ENCODE results near the gene PDIA2. TPM values are rescaled to one million over a fixed set of nuclear protein-coding genes. Genes with fewer than 3 reads are reported as not detected.

The PDIA2 gene
- total RNA-seq = under 1 TPM in 2 of 6 donors, not detected in 4; 0.52 to 0.64 TPM

DNA sequence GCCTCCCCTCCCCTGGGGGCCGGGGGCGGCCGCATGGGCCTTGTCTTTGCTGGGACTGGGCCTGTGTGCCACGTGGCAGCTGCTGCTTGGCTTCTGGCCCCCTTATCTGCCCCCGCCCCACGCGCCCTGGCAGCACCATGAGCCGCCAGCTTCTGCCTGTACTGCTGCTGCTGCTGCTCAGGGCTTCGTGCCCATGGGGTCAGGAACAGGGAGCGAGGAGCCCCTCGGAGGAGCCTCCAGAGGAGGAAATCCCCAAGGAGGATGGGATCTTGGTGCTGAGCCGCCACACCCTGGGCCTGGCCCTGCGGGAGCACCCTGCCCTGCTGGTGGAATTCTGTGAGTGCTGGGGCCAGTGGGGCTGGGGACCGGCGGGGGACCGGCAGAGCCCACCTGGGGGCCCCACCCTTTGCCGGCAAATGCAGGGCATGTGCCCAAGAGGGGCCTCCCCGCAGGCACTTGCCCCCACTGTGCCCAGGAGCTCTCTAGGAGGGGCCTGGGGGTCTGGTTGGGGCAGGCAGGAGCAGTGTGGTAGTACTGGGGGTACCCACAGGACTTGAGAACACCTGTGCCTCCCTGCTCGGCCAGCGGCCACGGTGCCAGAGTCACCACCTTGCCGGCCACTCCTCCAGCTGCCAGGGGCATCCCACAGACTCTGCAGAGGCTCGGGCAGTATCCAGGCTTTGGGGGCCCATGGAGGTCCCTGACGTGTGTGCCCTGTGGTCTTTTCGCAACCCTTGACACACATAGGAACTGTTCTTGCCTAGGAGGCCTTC lies at the start of gene PDIA2:
Gene PDIA2, plus strand, starts transcription at position 132 of the 773 bp plus-strand sequence. Its CDS starts 6 bp downstream, at position 138.
- Histone ChIP-seq H3K36me3 (peaks cover 0 to 19% (median 12%) of the 10 kb centered on the region in 4 donors), H3K9me3 (no peaks in the 10 kb centered on the region), H3K27ac (no peak within 1 kb of the TSS), H3K4me1 (peaks cover 6 to 24% (median 7%) of the 10 kb centered on the region in 4 donors), H3K4me3 (no peak within 1 kb of the TSS), H3K27me3 (peaks cover 2 to 29% (median 18%) of the 10 kb centered on the region in 4 donors)
- ATAC-seq (ENCODE audit: low FRiP score in 2 of 2) (no peak), DNase-seq (peak in 1 of 2 donors; percentile 84)
- TF ChIP-seq, protein P1, sequence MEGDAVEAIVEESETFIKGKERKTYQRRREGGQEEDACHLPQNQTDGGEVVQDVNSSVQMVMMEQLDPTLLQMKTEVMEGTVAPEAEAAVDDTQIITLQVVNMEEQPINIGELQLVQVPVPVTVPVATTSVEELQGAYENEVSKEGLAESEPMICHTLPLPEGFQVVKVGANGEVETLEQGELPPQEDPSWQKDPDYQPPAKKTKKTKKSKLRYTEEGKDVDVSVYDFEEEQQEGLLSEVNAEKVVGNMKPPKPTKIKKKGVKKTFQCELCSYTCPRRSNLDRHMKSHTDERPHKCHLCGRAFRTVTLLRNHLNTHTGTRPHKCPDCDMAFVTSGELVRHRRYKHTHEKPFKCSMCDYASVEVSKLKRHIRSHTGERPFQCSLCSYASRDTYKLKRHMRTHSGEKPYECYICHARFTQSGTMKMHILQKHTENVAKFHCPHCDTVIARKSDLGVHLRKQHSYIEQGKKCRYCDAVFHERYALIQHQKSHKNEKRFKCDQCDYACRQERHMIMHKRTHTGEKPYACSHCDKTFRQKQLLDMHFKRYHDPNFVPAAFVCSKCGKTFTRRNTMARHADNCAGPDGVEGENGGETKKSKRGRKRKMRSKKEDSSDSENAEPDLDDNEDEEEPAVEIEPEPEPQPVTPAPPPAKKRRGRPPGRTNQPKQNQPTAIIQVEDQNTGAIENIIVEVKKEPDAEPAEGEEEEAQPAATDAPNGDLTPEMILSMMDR (IDR thresholded peaks at IDR 0.05) = no peak
- TF ChIP-seq EP300 (IDR thresholded peaks at IDR 0.05) = no peak
- TF ChIP-seq POLR2AphosphoS5 (IDR thresholded peaks at IDR 0.05) = no peak
- TF ChIP-seq POLR2A (IDR thresholded peaks at IDR 0.05) = no peak
- 54 to 76% methylated on average over 3 to 11 of the region's 25 CpGs for WGBS, 2 donors

DNA sequence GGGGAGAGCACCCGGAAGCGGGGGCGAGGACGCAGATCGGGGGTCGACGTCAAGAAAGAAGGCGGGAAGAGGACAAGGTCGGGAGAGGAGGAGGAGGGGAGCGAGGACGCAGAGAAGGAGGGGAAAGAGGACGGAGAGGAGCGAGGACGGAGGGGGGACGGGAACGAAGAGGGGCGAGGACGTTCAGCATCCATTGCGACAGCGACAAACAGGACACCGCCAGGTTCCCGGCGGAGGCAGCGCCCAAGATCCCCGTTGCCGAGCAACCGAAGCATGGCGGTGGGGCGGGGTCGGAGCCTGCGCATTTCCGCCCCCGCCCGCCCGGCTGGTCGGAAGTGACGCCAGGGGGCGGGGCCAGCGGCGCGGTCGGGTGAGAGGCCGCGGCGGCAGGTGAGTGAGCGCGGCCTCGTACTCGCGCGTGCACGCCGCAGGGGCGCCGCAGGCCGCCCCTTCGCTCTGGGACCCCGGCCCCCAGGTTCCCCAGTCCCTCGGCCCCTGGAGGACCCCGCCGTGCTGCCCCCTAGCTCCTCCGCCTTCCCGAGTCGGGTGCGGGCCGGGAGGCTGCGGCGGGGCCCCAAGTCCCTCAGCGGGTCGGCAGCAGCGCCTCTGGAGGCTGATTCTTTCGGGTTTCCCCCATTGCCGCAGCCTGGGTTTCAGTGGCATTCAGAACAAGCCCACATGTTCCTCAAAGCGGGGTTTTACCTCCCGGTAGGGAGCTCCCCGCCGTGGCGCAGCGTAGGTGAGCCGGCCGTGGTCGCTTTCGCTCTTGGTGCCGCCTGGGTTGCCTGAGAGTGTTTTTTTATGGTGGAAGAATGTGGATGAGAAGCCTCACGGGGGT lies 48.3 kb upstream of the PDIA2 start, which contains the start of gene FAM234A:
Gene FAM234A, plus strand, starts transcription at position 354 of the 838 bp plus-strand sequence. CDS start 19,593 bp downstream, outside the sequence.
- 1 to 2% methylated on average over 29 to 57 of the region's 85 CpGs for WGBS, 2 donors
- no peaks in the 10 kb centered on the region for H3K36me3 ChIP-seq
- H3K4me1 ChIP-seq = peaks cover 8 to 16% (median 9%) of the 10 kb centered on the region in 4 donors
- no peaks in the 10 kb centered on the region for H3K27me3 ChIP-seq
- ATAC-seq (ENCODE audit: low FRiP score in 2 of 2) (peak; percentile 96 to 98), DNase-seq (peak; percentile 96 to 99)
- no peaks in the 10 kb centered on the region for H3K9me3 ChIP-seq
- TF ChIP-seq EP300 (IDR thresholded peaks at IDR 0.05) (peak in 2 of 4 donors; percentile 51 to 59), POLR2AphosphoS5 (IDR thresholded peaks at IDR 0.05) (peak; percentile 83 to 89), POLR2A (IDR thresholded peaks at IDR 0.05) (peak; percentile 57 to 98 (median 94))
- TF ChIP-seq, protein P1 (IDR thresholded peaks at IDR 0.05) = peak in 4 of 6 experiments; percentile 29 to 66 (median 57)
- H3K4me3 ChIP-seq = peak within 1 kb of the TSS; percentile 77 to 100 (median 84)
- H3K27ac ChIP-seq = peak within 1 kb of the TSS; percentile 97 to 98 (median 98)

- Histone ChIP-seq H3K9me3 (no peaks in the 10 kb centered on the region), H3K27ac (peak overlapping the region in 1 of 4 donors; percentile 19), H3K4me3 (no peak overlapping the region), H3K27me3 (no peaks in the 10 kb centered on the region), H3K4me1 (peaks cover 7 to 36% (median 8%) of the 10 kb centered on the region in 4 donors), H3K36me3 (no peaks in the 10 kb centered on the region)
- no peak for TF ChIP-seq EP300 (IDR thresholded peaks at IDR 0.05)
- TF ChIP-seq POLR2A (IDR thresholded peaks at IDR 0.05) = no peak
- TF ChIP-seq, protein P1 (IDR thresholded peaks at IDR 0.05) = no peak
- TF ChIP-seq POLR2AphosphoS5 (IDR thresholded peaks at IDR 0.05) = no peak
- 64 to 67% methylated on average over 3 of the region's 3 CpGs for WGBS, 2 donors
- no peak for ATAC-seq (ENCODE audit: low FRiP score in 2 of 2)
- no peak for DNase-seq
These were observed 43.1 kb upstream of the PDIA2 start for GRCh38 chr16:239948-240277.

DNA sequence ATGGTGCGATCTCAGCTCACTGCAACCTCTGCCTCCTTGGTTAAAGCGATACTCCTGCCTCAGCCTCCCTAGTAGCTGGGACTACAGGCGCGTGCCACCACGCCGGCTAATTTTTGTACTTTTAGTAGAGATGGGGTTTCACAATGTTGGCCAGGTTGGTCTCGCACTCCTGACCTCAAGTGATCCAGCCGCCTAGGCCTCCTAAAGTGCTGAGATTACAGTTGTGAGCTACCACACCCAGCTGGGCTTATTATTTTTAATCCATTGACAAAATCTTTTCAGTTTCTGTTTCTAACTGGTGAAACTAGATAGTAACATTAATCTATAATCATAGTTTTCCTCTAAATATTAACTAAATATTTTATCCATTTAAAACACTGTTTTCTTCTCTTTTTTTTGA lies 42.4 kb upstream of the PDIA2 start:
- H3K4me3 ChIP-seq = no peak overlapping the region
- no peaks in the 10 kb centered on the region for H3K9me3 ChIP-seq
- whole genome bisulfite sequencing, 2 donors = 96% methylated on average over 8 of the region's 8 CpGs
- no peak for ATAC-seq (ENCODE audit: low FRiP score in 2 of 2)
- no peaks in the 10 kb centered on the region for H3K36me3 ChIP-seq
- H3K27ac ChIP-seq = no peak overlapping the region
- no peaks in the 10 kb centered on the region for H3K27me3 ChIP-seq
- H3K4me1 ChIP-seq = peaks cover 5 to 31% (median 6%) of the 10 kb centered on the region in 4 donors
- DNase-seq = no peak
- TF ChIP-seq POLR2A (IDR thresholded peaks at IDR 0.05) (no peak), EP300 (IDR thresholded peaks at IDR 0.05) (no peak), POLR2AphosphoS5 (IDR thresholded peaks at IDR 0.05) (no peak)
- TF ChIP-seq, protein P1 (IDR thresholded peaks at IDR 0.05) = no peak

Data from upper lobe of left lung (tissue), 6 donors.